IPS-NIHi11 (cell line): ENCODE results near the gene PLEKHG4B.
"Not testable (repeated sequence)": the region's sequence is repeated elsewhere in the genome, so short reads cannot be mapped to it uniquely, and the experiment has no call there.

Source experiments
- DNase-seq: peaks from one replicate; pipeline ENCODE4 v3.0.0; 2012; ENCODE audit warnings: mixed read lengths, low spot score

PLEKHG4B gene

DNA sequence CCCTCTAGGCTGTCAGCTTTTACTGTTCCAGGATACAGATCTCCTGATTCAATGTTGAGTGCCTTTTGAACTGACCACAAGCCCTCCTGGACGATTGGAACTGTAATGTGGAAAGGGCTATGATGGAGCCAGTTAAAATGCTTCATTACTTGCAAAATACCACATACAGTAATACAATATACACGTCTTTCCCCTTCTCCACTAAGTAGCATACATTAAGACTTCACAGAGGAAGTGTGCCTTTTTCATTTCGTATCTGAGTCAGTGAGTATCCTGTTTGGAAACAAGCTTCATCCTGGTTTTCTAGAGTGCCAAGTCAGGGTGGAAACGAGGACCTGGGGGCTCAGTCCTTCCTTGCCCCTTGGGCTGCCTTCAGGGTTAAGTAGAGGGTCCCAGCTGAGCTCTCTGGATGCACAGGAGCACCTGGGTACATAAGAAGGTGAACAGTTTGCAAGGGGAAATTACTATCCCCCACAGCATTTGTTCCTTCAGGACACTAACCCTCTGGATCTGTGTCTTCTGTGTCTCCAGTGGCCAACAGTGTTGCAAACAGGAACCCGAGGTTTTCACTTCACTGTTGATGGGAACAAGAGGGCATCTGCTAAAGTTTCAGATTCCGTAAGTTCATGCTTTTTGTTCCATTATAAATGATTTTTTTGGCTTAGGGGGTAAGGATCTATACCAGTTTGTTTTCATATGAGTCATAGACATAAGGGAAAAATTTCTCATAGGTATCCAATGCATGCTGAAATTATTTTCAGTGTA lies 131.2 kb downstream of the PLEKHG4B start:
- not testable (repeated sequence) for DNase-seq

DNA sequence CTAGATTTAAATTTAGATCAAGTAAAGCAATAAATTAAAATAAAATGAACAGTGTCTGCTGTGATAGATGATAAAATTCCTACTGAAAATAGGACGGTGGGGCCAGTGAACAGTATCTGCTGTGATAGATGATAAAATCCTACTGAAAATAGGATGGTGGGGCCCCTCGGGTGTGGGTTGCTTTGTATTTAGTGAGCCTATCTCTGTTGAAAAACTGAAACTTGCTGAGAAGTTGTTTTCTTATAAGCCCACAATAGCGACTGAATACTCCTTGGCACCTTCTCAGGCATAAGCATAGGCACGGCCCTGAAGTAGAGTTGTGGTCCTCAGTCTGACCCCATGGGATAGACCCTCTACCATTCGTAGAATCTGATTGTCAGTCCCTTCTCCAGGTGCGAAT lies 131.8 kb downstream of the PLEKHG4B start:
- no peak for DNase-seq

DNA sequence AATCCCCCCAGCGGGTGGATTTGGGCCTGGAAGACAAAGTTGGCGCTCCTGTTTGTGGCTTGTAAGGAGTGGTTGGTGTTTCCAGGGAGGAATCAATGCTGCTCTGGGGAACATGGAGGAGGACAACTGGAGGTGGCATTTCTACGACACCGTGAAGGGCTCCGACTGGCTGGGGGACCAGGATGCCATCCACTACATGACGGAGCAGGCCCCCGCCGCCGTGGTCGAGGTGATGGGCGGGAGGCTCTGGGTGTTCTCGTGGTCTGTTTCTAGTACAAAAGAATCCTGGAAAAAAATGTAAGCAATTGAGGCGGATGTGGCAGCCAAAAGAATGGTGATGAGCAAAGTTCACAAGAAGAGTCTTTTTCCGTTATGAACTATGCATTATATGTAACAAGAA lies 133.4 kb downstream of the PLEKHG4B start:
- no peak for DNase-seq

DNA sequence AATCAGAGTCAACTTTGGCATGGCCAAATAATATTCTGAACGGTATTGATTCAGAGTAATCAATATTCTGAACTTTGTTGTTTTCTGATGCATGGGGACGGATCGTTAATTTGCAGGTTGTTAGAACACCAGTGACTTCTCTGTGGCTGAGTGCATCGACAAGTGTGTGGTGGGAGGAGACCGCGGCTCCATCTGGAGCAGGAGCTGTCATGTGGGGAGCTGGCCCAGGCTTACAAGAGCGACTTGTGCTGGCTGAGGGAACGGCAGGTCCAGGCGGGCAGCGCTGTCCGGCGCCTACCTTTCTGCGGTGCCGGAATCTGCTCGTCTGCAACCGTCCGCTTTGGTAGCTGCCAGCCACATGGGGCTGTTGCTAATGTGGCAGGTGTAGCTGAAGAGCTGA lies 135.4 kb downstream of the PLEKHG4B start:
- DNase-seq, result not testable (repeated sequence)

DNA sequence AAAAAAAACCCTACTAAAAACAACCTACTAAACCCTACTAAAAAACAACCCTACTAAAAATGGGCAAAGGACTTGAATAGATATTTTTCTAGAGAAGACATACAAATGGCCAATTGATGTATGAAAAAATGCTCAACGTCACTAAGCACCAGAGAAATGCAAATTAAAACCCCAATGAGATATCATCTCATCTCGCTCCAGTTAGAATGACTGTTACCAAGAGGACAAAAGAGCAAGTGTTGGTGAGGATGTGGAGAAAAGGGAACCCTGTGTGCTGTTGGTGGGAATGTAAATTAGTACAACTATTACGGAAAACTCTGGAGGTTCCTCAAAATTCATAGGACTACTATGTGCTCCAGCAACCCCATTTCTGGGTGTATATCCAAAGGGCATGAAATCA lies 136.9 kb downstream of the PLEKHG4B start:
- no peak for DNase-seq

DNA sequence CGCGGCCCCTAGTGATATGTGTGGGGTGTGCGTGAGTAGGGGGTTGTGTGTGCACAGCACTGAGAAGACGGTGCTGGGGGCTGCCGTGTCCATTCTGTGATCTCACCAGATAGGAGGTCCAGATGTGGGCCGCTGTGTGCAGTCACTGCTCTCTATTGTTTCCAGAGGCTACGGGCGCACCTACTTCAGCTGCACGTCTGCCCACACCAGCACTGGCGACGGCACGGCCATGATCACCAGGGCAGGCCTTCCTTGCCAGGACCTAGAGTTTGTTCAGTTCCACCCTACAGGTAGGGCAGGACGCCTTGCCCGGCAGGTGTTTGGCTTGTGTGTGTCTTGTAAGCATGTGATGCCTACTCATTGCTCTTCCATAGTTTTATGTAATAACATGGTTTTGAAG lies 138.7 kb downstream of the PLEKHG4B start:
- no peak for DNase-seq

DNA sequence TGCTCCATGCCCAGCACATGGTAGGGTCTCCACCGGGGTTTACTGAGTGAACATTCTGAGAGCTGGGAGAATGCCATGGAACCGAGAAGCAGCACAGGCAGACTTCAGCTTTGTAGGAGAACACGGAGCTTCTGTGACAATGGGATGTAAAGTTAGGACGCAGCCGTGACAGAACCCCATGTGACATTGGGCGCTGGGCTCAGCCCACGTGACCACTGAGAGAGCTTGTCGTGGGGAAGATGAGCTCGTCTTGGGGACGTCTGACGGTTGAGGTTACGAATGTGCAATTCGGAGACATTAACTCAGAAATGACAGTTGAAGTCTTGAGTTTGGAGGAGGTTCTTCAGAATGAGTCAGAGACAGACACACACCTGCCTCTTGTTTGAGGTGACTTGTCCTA lies 139.7 kb downstream of the PLEKHG4B start:
- no peak for DNase-seq

DNA sequence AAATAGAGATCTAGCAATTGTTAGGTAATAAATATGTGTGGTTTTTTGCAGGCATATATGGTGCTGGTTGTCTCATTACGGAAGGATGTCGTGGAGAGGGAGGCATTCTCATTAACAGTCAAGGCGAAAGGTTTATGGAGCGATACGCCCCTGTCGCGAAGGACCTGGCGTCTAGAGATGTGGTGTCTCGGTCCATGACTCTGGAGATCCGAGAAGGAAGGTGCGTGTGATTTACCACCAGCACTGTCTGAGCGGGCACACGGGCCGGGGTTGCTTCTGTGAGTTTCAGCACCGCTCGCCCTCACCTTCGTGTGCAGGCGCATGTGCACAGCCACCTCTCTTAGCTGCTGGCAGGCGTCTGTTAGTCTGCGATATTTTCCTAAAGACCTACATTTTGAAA lies 141.5 kb downstream of the PLEKHG4B start:
- DNase-seq, result not testable (repeated sequence)

DNA sequence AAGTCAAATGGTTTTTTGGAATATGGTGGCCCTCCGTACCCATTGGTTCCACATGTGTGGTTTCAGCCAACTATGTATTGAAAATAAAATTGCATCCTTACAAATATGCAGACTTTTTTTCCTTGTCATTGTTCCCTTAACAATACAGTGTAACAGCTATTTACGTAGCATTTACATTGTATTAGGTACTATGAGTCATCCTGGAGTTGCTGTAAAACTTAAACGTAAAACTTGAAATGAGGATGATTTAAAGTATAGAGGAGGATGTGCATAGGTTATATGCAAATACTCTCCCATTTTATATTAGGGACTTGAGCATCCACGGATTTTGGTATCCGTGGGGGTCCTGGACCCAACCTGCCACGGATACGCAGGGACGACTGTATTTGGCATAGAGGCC lies 142.5 kb downstream of the PLEKHG4B start:
- DNase-seq, result no peak

DNA sequence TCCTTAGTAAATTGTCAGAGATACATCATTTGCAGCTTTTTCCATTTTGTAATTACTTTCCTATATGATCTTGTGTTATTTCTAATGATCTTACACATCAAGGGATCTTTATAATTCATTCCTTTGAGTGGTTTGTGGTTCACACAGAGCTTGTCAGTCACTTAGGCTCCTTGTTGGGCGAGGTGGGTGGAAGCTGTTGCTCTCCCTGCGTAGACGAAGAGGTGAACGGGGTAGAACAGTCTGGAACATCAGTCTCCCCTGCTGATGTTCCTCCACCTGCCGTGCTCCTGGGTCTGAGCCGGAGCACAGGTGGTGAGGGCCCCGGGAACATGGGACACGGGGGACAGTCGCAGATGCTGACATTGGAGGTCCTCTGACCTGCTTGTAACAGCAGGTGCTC lies 143.6 kb downstream of the PLEKHG4B start:
- DNase-seq, result not testable (repeated sequence)

DNA sequence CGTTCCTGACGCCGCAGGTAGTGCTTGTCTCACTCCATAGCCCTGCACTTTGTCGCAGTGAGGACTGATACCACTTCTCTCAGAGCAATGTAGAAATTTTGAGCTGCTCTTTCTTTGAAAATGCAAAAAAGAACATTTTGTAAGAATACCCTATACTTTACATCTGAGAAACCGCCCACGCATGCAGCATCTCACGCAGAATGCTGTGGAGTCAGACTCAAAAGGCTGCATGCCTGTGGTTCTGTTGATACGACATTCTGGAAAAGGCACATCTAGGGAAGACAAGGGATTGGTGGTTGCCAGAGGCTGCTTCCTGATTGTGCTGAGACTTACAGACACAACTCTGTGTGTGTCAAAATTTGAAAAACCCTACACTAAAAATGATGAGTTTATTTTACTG lies 146.0 kb downstream of the PLEKHG4B start:
- not testable (repeated sequence) for DNase-seq
